ENCODE data around the gene RNF207.

The RNF207 gene

GRCh38 chr1:6270401-6270800, 64.5 kb downstream of the RNF207 start:
- Mint-ChIP-seq H3K27ac (no peak overlapping the region), H3K4me3 (no peak overlapping the region), H3K36me3 (no peaks in the 10 kb centered on the region), H3K9me3 (no peaks in the 10 kb centered on the region), H3K4me1 (no peaks in the 10 kb centered on the region)
- ATAC-seq (no peak), DNase-seq (ENCODE audit: low spot score in 2 of 2) (no peak)
